GM12878 (cell line): ENCODE data around the gene ME2. TPM values are rescaled to one million over a fixed set of nuclear protein-coding genes. Genes with fewer than 3 reads are reported as not detected.

Experiments
- BHLHE40 ChIP-seq, 2 experiments: fragments of 450-650 bp in 1 of 2; IDR thresholded peaks; 2 replicates each; pipeline ENCODE4 v1.6.1; 2011 to 2017; ENCODE audit warnings: low read depth in 2 of 2, borderline replicate concordance in 1 of 2, improper control_type of control experiment in 1 of 2, low read length in 1 of 2, mild to moderate bottlenecking in 1 of 2
- BRCA1 ChIP-seq: IDR thresholded peaks from 2 replicates; pipeline ENCODE4 v1.6.1; 2011; ENCODE audit warnings: low read depth, low read length, improper control_type of control experiment
- CBX5 ChIP-seq: sonication (generic); IDR thresholded peaks from 2 replicates; pipeline ENCODE4 v1.6.1; 2016; ENCODE audit warnings: low read depth, moderate library complexity, mild to moderate bottlenecking, inconsistent platforms
- CEBPB ChIP-seq, 2 experiments: fragments of 150-350 bp in 1 of 2; IDR thresholded peaks; 2 replicates each; pipeline ENCODE4 v1.6.1; 2012 to 2014; ENCODE audit warnings: low read depth in 2 of 2, low read length in 2 of 2, borderline replicate concordance in 1 of 2, inconsistent platforms in 1 of 2
- CUX1 ChIP-seq: IDR thresholded peaks from 2 replicates; pipeline ENCODE4 v1.6.1; 2012; ENCODE audit warnings: improper control_type of control experiment, low read depth, low read length; ENCODE audit not compliant: insufficient replicate concordance
- E2F8 ChIP-seq: fragments of 450-650 bp; IDR thresholded peaks from 2 replicates; pipeline ENCODE4 v1.6.1; 2018; ENCODE audit warnings: mild to moderate bottlenecking, low read depth, moderate library complexity; ENCODE audit not compliant: partially characterized antibody
- EZH2 ChIP-seq: IDR thresholded peaks from 2 replicates; pipeline ENCODE4 v1.6.1; 2012; ENCODE audit warnings: low read depth, mild to moderate bottlenecking, control low read depth, inconsistent platforms, low read length, borderline replicate concordance; ENCODE audit not compliant: control insufficient read depth
- HDAC2 ChIP-seq: fragments of 200-600 bp; sonication (generic); IDR thresholded peaks from 2 replicates; pipeline ENCODE4 v1.6.1; 2017
- POLR2AphosphoS2 ChIP-seq: IDR thresholded peaks from 2 replicates; pipeline ENCODE4 v1.6.1; 2011; ENCODE audit warnings: low read depth, mild to moderate bottlenecking, low read length, improper control_type of control experiment, moderate library complexity
- SUPT20H ChIP-seq: IDR thresholded peaks from 2 replicates; pipeline ENCODE4 v1.6.1; 2011; ENCODE audit warnings: low read depth, mild to moderate bottlenecking, low read length, moderate library complexity, borderline replicate concordance; ENCODE audit not compliant: control insufficient read depth
- TARDBP ChIP-seq: IDR thresholded peaks from 2 replicates; pipeline ENCODE4 v1.6.1; 2016; ENCODE audit warnings: borderline replicate concordance
- TBL1XR1 ChIP-seq: IDR thresholded peaks from 2 replicates; pipeline ENCODE4 v1.6.1; 2012; ENCODE audit warnings: low read depth, low read length, improper control_type of control experiment
- WRNIP1 ChIP-seq: IDR thresholded peaks from 2 replicates; pipeline ENCODE4 v1.6.1; 2011; ENCODE audit warnings: low read depth, low read length, improper control_type of control experiment, borderline replicate concordance
- ZNF207 ChIP-seq: fragments of 450-650 bp; IDR thresholded peaks from 2 replicates; pipeline ENCODE4 v1.6.1; 2014; ENCODE audit warnings: antibody characterized with exemption, mild to moderate bottlenecking, borderline replicate concordance
- polyA plus RNA-seq, 11 experiments: library from polyadenylated mRNA; depleted of rRNA in 4 of 11; unstranded in 6 of 11; stranded (reverse) in 5 of 11; fragments of >200 nt; fragmentation: Nextera tagmentation in 4 of 11; fragmentation: Illumina TruSeq in 1 of 11; extraction: Ambion mirVana in 4 of 11; extraction: Trizol in 1 of 11; gene quantifications; 1 replicate in 1 of 11; 2 replicates in 10 of 11; pipeline versions ENCODE4 v1.2.1 to v1.2.3, GENCODE V29; 2011 to 2016; ENCODE audit warnings: inconsistent platforms in 2 of 11, missing spikeins in 2 of 11, low read depth in 1 of 11
- total RNA-seq, 4 experiments: library from RNA; depleted of rRNA in 3 of 4; stranded (reverse); fragments of >200 nt in 3 of 4; fragmentation: Illumina TruSeq in 1 of 4; extraction: Trizol in 1 of 4; gene quantifications; 2 replicates each; pipeline versions ENCODE4 v1.2.1 to v1.2.3, GENCODE V29; 2013 to 2021
- TF ChIP-seq, protein P1 (sequence below): IDR thresholded peaks from 2 replicates; pipeline ENCODE4 v1.6.1; 2011; ENCODE audit warnings: mild to moderate bottlenecking, low read depth, low read length, moderate library complexity; ENCODE audit not compliant: insufficient replicate concordance
- TF ChIP-seq, protein P2 (sequence below): IDR thresholded peaks from 2 replicates; pipeline ENCODE4 v1.6.1; 2011; ENCODE audit warnings: low read depth, mild to moderate bottlenecking, low read length, moderate library complexity, borderline replicate concordance; ENCODE audit errors: extremely low read depth
- TF ChIP-seq, protein P3 (sequence below): IDR thresholded peaks from 2 replicates; pipeline ENCODE4 v1.6.1; 2011; ENCODE audit warnings: low read depth, low read length, improper control_type of control experiment, borderline replicate concordance

The ME2 gene
- total and polyA plus RNA-seq, 10 of the 15 experiments (the other 5 are each of a cell fraction or from before 2014, with no cell fraction given), result 41.3 to 155 (median 133) TPM

DNA sequence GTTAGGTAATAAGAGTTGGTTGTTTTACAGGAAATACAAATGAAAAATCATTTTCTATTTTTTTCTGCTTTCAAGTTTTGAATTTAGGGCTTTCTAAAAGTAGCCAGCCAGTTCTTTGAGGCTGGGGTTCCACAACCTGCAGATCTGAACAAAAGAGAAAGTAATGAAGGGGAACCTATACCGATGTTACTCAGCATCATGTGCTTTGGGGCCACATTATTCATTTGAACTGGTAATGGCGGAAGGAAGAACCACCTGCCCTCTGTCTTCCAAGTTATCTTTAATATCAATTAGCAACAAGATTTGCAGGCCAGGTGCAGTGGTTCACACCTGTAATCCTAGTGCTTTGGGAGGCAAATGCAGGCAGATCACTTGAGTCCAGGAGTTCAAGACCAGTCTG lies 46.2 kb upstream of the ME2 start (continued):
- TF ChIP-seq, protein P1, sequence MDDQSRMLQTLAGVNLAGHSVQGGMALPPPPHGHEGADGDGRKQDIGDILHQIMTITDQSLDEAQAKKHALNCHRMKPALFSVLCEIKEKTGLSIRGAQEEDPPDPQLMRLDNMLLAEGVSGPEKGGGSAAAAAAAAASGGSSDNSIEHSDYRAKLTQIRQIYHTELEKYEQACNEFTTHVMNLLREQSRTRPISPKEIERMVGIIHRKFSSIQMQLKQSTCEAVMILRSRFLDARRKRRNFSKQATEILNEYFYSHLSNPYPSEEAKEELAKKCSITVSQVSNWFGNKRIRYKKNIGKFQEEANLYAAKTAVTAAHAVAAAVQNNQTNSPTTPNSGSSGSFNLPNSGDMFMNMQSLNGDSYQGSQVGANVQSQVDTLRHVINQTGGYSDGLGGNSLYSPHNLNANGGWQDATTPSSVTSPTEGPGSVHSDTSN, result no peak
- TF ChIP-seq SUPT20H (no peak), TARDBP (no peak), ZNF207 (no peak), BRCA1 (no peak), BHLHE40 (IDR thresholded peaks at IDR 0.05; ENCODE audit: borderline replicate concordance in 1 of 2, low read depth in 2 of 2, low read length in 1 of 2) (peak in 1 of 2 experiments; percentile 35; a peak in 1 of 4 replicates), WRNIP1 (no peak), CEBPB (IDR thresholded peaks at IDR 0.05; ENCODE audit: borderline replicate concordance in 1 of 2, low read depth in 2 of 2, low read length in 2 of 2) (no peak), E2F8 (no peak), HDAC2 (no peak), EZH2 (no peak), TBL1XR1 (no peak), CBX5 (0 out of 2 replicates have a peak, but pooled peaks have one; percentile 46), POLR2AphosphoS2 (no peak), CUX1 (no peak)
- TF ChIP-seq, protein P2, sequence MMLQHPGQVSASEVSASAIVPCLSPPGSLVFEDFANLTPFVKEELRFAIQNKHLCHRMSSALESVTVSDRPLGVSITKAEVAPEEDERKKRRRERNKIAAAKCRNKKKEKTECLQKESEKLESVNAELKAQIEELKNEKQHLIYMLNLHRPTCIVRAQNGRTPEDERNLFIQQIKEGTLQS, result no peak
- TF ChIP-seq, protein P3, sequence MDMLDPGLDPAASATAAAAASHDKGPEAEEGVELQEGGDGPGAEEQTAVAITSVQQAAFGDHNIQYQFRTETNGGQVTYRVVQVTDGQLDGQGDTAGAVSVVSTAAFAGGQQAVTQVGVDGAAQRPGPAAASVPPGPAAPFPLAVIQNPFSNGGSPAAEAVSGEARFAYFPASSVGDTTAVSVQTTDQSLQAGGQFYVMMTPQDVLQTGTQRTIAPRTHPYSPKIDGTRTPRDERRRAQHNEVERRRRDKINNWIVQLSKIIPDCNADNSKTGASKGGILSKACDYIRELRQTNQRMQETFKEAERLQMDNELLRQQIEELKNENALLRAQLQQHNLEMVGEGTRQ, result no peak
